Omental fat pad (tissue), 4 donors: ENCODE data around the gene AGFG2. TPM values are rescaled to one million over a fixed set of nuclear protein-coding genes. Genes with fewer than 3 reads are reported as not detected.
A peak's percentile ranks its signal among the peaks of the same experiment; 100 is the strongest.

ENCODE experiments used
- ATAC-seq: fragments of 150-250 bp; one replicate; pipeline ENCODE4 v1.9.1; 2016; ENCODE audit warnings: mild to moderate bottlenecking, moderate library complexity; ENCODE audit not compliant: low FRiP score
- DNase-seq: peaks from one replicate; pipeline ENCODE4 v3.0.0-alpha.2; 2019; ENCODE audit warnings: low spot score
- total RNA-seq, 4 donors: library from RNA; depleted of rRNA; stranded (reverse); fragments of >200 nt; gene quantifications; one replicate each; pipeline ENCODE4 v1.1.0, GENCODE V29; 2016
- TF ChIP-seq, protein P1 (sequence below), 3 donors: fragments of 450-650 bp; IDR thresholded peaks; one replicate each; pipeline ENCODE4 v1.5.1; 2016 to 2017; ENCODE audit warnings: antibody characterized with exemption in 3 of 3, mild to moderate bottlenecking in 3 of 3, moderate library complexity in 2 of 3

The AGFG2 gene
- total RNA-seq, 4 donors from 2014 or later = 10.6 to 45.0 (median 21.3) TPM

DNA sequence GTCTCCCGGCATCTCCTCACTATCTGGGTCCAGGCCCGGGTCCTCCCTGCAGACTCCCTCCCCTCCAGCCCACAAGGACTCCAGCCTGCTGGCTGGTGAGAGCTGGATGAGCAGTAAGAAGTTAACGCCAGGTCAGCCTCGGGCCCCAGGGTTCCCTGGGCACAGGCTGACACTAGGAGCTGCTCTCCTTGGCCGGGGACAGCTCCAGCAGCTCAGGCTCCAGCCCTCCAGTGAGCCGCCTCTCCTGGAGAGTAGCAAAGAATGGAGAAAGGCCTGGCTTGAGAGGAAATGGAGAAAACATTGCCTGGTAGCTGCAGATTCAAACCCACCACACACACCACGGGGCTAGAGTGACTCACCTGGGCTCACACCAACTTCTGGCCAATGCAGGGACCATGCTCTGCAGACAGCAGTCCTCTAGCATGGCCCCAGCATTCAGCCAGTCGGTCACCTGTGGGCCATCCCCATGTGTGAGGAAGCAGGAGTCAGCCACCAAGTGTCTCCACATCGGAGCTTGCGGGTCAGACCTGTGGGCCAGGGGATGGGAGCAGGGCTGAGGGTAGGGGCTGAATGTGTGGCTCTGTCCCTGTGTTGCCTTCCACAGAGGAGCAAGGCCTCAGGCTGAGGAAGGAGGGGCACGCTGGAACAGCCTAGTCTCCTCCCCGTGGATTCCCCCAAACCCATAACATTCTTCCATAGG lies 28.2 kb downstream of the AGFG2 start:
- ATAC-seq (no peak), DNase-seq (no peak)
- TF ChIP-seq, protein P1, sequence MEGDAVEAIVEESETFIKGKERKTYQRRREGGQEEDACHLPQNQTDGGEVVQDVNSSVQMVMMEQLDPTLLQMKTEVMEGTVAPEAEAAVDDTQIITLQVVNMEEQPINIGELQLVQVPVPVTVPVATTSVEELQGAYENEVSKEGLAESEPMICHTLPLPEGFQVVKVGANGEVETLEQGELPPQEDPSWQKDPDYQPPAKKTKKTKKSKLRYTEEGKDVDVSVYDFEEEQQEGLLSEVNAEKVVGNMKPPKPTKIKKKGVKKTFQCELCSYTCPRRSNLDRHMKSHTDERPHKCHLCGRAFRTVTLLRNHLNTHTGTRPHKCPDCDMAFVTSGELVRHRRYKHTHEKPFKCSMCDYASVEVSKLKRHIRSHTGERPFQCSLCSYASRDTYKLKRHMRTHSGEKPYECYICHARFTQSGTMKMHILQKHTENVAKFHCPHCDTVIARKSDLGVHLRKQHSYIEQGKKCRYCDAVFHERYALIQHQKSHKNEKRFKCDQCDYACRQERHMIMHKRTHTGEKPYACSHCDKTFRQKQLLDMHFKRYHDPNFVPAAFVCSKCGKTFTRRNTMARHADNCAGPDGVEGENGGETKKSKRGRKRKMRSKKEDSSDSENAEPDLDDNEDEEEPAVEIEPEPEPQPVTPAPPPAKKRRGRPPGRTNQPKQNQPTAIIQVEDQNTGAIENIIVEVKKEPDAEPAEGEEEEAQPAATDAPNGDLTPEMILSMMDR (IDR thresholded peaks at IDR 0.05) = no peak

DNA sequence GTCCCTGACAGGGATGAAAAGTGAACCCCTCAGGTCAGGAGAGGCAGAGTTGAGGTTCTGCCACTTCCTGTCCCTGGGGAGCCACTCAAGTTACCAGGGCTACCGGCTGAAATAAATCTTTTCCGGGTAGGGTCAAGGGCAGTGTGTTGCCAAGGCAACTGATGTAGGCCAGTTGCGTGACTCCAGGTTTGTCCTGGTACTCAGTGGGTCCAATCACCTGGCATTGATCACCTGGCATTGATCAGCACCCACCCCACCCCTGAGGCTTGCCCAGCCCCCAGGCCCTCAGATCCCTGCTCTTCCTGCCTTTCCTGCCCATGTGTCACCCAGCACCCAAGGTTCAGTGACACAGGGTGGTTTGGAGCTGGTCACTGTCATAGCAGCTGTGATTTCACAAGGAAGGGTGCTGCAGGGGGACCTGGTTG lies 28.8 kb downstream of the AGFG2 start:
- ATAC-seq (no peak), DNase-seq (no peak)
- TF ChIP-seq, protein P1 (IDR thresholded peaks at IDR 0.05) = no peak

DNA sequence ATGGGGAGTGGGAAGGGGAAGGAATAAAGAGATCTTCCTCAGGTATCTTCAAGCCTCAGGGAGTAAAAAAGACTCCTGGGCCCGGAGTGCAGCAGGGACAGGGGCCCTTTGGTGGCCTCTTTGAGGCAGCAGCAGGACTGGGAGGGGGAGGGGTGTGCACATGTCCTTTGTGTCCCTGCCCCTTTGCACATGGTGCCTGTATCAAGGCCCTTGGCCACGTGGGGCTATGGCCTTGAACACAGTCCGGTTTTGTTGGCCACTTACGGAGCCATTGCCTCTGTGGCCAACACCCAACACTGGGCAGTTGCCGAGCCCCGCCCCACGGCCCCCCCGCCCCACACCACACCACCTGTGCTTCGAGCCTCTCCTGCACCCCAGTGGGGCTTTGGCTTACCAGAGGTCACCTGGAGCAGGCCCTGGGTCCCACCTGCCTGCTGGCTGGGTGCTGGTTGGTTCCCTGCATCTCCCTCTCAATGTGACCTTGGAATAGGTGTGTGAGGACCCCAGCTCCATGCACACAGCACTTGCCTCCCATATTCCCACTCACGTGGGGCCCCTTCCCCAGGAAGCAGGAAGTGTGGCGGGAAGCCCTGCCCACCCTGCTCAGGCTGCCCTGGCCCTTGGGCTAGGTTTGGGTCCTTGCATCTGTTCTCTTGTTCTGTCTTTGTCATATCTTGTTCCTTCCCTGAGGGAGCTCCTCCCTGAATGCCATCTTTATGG lies 29.3 kb downstream of the AGFG2 start:
- TF ChIP-seq, protein P1 (IDR thresholded peaks at IDR 0.05) = no peak
- ATAC-seq (no peak), DNase-seq (no peak)

DNA sequence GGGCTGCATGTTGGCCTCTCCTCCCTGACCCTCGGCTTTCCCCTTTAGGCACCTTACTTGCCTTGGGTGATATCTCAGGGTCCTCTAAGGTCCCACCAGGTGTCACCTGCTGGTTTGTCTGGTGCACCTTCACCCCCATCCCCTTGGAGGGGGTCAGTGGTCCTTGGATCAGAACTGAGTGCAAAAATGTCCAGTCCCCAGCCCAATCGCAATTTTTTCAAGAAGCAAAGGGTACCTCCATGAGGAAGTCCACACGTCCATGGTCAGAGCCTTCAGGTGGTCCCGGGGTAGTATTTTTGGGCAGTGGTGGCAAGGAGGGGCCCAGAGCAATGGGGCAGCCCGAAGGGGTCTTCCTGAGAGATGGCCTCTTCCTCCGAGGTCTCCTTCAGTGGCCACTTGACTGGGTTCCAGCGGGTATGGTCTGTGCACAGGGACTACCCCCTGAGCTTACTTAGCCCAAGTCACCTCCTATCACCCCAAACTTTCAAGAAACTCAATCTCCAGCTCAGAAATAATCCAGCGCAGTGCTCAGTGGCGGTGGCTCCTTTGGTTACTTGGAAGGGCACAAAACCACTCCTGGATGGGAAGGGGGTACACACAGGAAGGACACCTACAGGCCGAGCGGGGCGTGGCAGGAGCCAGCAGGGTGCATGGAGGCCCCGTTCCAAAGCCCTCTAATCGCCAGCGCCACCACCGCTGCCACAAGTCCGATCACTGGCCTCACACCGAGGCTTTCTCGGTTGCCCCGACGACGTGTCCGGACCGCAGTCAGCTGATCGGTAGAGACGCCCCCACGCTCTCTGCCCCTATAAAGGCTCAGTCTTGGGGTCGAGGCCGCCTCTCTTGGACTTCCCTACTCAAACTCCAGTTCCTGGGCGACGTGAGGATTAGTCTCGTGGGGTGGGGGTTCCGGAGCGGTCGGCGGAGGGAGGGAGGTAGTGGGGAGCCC lies 30.2 kb downstream of the AGFG2 start:
- TF ChIP-seq, protein P1 (IDR thresholded peaks at IDR 0.05) = no peak
- ATAC-seq = peak; percentile 12
- no peak for DNase-seq

DNA sequence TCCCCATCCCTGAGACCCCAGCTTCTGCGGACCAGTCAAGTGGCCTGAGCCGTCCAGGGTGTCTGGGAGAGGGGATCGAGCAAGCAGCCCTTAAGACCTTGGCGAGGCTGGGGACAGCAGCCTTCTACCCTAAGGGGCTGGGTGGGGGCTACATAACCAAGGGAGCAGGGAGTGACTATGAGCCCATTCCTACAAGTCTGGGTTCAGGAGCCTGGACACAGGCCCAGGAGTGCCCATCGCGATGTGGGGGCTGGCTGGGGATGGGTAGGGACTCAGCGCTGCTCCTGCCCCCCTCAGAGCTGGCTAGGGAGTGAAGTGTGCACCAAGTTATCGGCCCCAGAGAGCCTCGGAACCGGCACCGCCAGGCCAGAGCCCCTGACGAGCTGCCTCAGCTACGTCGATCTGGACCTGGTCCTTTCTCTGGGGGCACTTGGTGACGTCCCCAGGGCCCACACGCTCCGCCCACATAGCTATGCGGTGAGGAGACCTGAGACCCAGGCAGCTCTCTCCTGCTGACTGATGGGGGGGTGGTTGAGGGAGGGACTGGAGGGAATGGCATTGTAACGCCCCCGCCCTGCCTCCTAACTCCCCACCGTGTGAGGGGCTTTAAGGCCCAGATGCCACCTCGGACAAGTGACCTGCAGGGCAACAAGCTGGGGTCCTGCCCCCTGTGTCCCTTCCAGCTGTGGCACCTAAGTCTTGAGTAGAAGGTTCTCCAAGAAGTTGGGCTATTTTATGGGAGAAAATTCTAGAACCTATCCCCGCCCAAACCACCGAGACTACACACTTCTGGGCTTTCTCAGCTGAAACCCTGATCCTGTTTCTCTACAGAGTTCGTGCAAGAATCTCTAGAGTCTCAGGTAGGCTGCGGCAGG lies 32.2 kb downstream of the AGFG2 start:
- DNase-seq (no peak), ATAC-seq (no peak)
- TF ChIP-seq, protein P1 (IDR thresholded peaks at IDR 0.05) = no peak

DNA sequence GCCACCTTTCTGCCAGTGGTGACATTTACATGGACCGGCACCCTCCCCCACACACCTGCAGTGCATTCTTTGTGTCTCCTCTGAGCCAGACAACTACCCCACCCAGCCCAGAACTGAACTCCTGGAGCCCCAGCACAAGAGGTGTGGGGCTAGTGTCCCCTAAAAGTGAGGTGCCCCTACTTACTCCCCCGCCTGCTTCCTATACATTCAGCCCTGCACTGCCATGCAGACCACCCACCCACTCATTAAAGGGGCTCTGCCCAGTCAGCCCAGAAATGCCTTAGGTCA lies 32.8 kb downstream of the AGFG2 start:
- no peak for DNase-seq
- ATAC-seq = no peak
- TF ChIP-seq, protein P1 (IDR thresholded peaks at IDR 0.05) = no peak
